Caco-2 (cell line): Measurements from ENCODE around the gene NPIPB6. TPM values are rescaled to one million over a fixed set of nuclear protein-coding genes. Genes with fewer than 3 reads are reported as not detected.
"Not testable (repeated sequence)": the region's sequence is repeated elsewhere in the genome, so short reads cannot be mapped to it uniquely, and the experiment has no call there.

Source experiments
- BruUV-seq: library from RNA; stranded (reverse); fragments of 400-500 nt; replicated peaks from 2 replicates; lab custom pipeline; 2021; lab: Mats Ljungman, UMichigan
- CTCF ChIA-PET: fragments of 300-600 bp; sonication (Branson Sonifier 250); formaldehyde crosslinking; loops from one replicate; lab custom pipeline; 2022; ENCODE audit warnings: antibody characterized with exemption; lab: Charles Lee
- POLR2A ChIA-PET: fragments of 300-600 bp; sonication (Branson Sonifier 250); formaldehyde crosslinking; loops from one replicate; lab custom pipeline; 2022; ENCODE audit warnings: antibody characterized with exemption; lab: Charles Lee
- DNase-seq, 2 experiments: peaks; one replicate each; pipeline versions ENCODE4 v3.0.0 to v3.0.0-alpha.2; 2020 to 2022
- H3K27me3 ChIP-seq: replicated peaks from 2 replicates; pipeline ENCODE4 v1.6.0; 2011; ENCODE audit warnings: low read length; ENCODE audit not compliant: control insufficient read depth, insufficient read depth
- H3K36me3 ChIP-seq: 2 replicates; pipeline ENCODE4 v1.5.1; 2011; ENCODE audit warnings: low read length; ENCODE audit not compliant: control insufficient read depth, insufficient read depth
- H3K4me1 ChIP-seq: fragments of 250-450 bp; sonication (Bioruptor Pico); 2 replicates; pipeline ENCODE4 v1.5.1; 2020; ENCODE audit warnings: mild to moderate bottlenecking
- H3K4me3 ChIP-seq: 2 replicates; pipeline ENCODE4 v1.5.1; 2011; ENCODE audit warnings: low read depth, mild to moderate bottlenecking, control low read depth, low read length
- H3K9me3 ChIP-seq: fragments of 250-450 bp; sonication (Bioruptor Pico); 2 replicates; pipeline ENCODE4 v1.5.1; 2020; ENCODE audit warnings: mild to moderate bottlenecking, moderate library complexity
- H3K27ac Mint-ChIP-seq: one replicate; pipeline ENCODE4 v1.8.0; 2022; ENCODE audit warnings: mixed read lengths; ENCODE audit not compliant: unreplicated experiment
- H3K27me3 Mint-ChIP-seq: one replicate; pipeline ENCODE4 v1.8.0; 2022; ENCODE audit warnings: mixed read lengths; ENCODE audit not compliant: insufficient read depth, unreplicated experiment
- H3K36me3 Mint-ChIP-seq: one replicate; pipeline ENCODE4 v1.8.0; 2022; ENCODE audit warnings: mild to moderate bottlenecking, mixed read lengths; ENCODE audit not compliant: insufficient read depth, unreplicated experiment
- H3K4me1 Mint-ChIP-seq: one replicate; pipeline ENCODE4 v1.8.0; 2022; ENCODE audit warnings: low read depth, mixed read lengths; ENCODE audit not compliant: unreplicated experiment
- H3K4me3 Mint-ChIP-seq: one replicate; pipeline ENCODE4 v1.8.0; 2022; ENCODE audit warnings: mild to moderate bottlenecking, moderate library complexity, mixed read lengths; ENCODE audit not compliant: unreplicated experiment
- H3K9me3 Mint-ChIP-seq: one replicate; pipeline ENCODE4 v1.8.0; 2022; ENCODE audit warnings: mixed read lengths; ENCODE audit not compliant: unreplicated experiment
- intact Hi-C: fragments of 100-400 bp; cut with micrococcal nuclease; formaldehyde crosslinking; loops from one replicate; pipeline ENCODE4 v1.10.0; 2022; ENCODE audit not compliant: unreplicated experiment
- total RNA-seq: library from RNA; stranded (reverse); gene quantifications from 2 replicates; pipeline ENCODE4 v1.2.3, GENCODE V29; 2022

NPIPB6 gene
- total RNA-seq, 1 experiment from 2014 or later, result 1.4 TPM

- H3K36me3 Mint-ChIP-seq, H3K9me3 ChIP-seq, H3K4me3 Mint-ChIP-seq, H3K4me3 ChIP-seq, H3K27me3 ChIP-seq, H3K4me1 Mint-ChIP-seq, H3K9me3 Mint-ChIP-seq, POLR2A ChIA-PET, H3K4me1 ChIP-seq, BruUV-seq, intact Hi-C loops, DNase-seq, H3K27me3 Mint-ChIP-seq, H3K27ac Mint-ChIP-seq, H3K36me3 ChIP-seq: not testable (repeated sequence)
- CTCF ChIA-PET, result interaction anchor here (0.7 kb wide), 1 partner anchor 192 kb away, joined by 4 read pairs; no protein-coding TSS in a partner anchor
Measured at GRCh38 chr16:28336940-28337710, 26.2 kb downstream of the NPIPB6 start.

GRCh38 chr16:28335678-28336077, 27.6 kb downstream of the NPIPB6 start:
- H3K27me3 ChIP-seq, H3K27me3 Mint-ChIP-seq, CTCF ChIA-PET, H3K27ac Mint-ChIP-seq, H3K4me3 ChIP-seq, DNase-seq, H3K36me3 ChIP-seq, H3K36me3 Mint-ChIP-seq, BruUV-seq, H3K9me3 Mint-ChIP-seq, H3K4me1 ChIP-seq, H3K4me1 Mint-ChIP-seq, H3K4me3 Mint-ChIP-seq, intact Hi-C loops, POLR2A ChIA-PET, H3K9me3 ChIP-seq: not testable (repeated sequence)

- H3K27me3 Mint-ChIP-seq, H3K4me3 Mint-ChIP-seq, H3K27me3 ChIP-seq, H3K4me1 ChIP-seq, H3K36me3 ChIP-seq, CTCF ChIA-PET, H3K4me1 Mint-ChIP-seq, DNase-seq, H3K9me3 ChIP-seq, H3K36me3 Mint-ChIP-seq, BruUV-seq, intact Hi-C loops, H3K4me3 ChIP-seq, H3K9me3 Mint-ChIP-seq, H3K27ac Mint-ChIP-seq, POLR2A ChIA-PET: not testable (repeated sequence)
Measured at GRCh38 chr16:28332632-28333031, 30.7 kb downstream of the NPIPB6 start.

- intact Hi-C loops, H3K4me3 ChIP-seq, H3K4me1 ChIP-seq, H3K36me3 Mint-ChIP-seq, BruUV-seq, H3K4me3 Mint-ChIP-seq, H3K27me3 Mint-ChIP-seq, H3K36me3 ChIP-seq, DNase-seq, H3K9me3 ChIP-seq, H3K9me3 Mint-ChIP-seq, H3K27me3 ChIP-seq, POLR2A ChIA-PET, CTCF ChIA-PET, H3K4me1 Mint-ChIP-seq, H3K27ac Mint-ChIP-seq: not testable (repeated sequence)
Measured at GRCh38 chr16:28330981-28331380, 32.3 kb downstream of the NPIPB6 start.

GRCh38 chr16:28330232-28330631, 33.1 kb downstream of the NPIPB6 start:
- H3K4me1 ChIP-seq, H3K4me3 Mint-ChIP-seq, H3K36me3 ChIP-seq, intact Hi-C loops, H3K9me3 ChIP-seq, POLR2A ChIA-PET, H3K9me3 Mint-ChIP-seq, H3K27ac Mint-ChIP-seq, H3K27me3 Mint-ChIP-seq, CTCF ChIA-PET, H3K4me3 ChIP-seq, H3K36me3 Mint-ChIP-seq, DNase-seq, H3K4me1 Mint-ChIP-seq, H3K27me3 ChIP-seq, BruUV-seq: not testable (repeated sequence)
